SK-N-SH (cell line): ENCODE measurements around the gene SLC20A1. TPM values are rescaled to one million over a fixed set of nuclear protein-coding genes. Genes with fewer than 3 reads are reported as not detected.

Source experiments
- CTCF ChIA-PET: fragments of 300-600, 350-600 bp; formaldehyde crosslinking; extraction: SDS; loops from one replicate; lab custom pipeline; 2021; lab: Yijun Ruan, JAX
- POLR2A ChIA-PET: fragments of 350-600 bp; sonication (Branson Sonifier 250); formaldehyde crosslinking; extraction: SDS; loops from one replicate; lab custom pipeline; 2020; ENCODE audit warnings: antibody characterized with exemption, inconsistent platforms; lab: Yijun Ruan, JAX
- DNase-seq: peaks from one replicate; pipeline ENCODE4 v3.0.0; 2012
- H2AFZ ChIP-seq: fragments of 200-600 bp; sonication (generic); 2 replicates; pipeline ENCODE4 v1.8.1; 2016; ENCODE audit warnings: antibody characterized with exemption, mild to moderate bottlenecking, low read depth
- H3F3A ChIP-seq: fragments of 200-600 bp; sonication (generic); replicated peaks from 2 replicates; pipeline ENCODE3; 2016; ENCODE audit warnings: antibody characterized with exemption, mild to moderate bottlenecking; ENCODE audit not compliant: insufficient read depth
- H3K27ac ChIP-seq, 2 experiments: fragments of 200-500 bp in 1 of 2; fragments of 200-600 bp in 1 of 2; sonication (Bioruptor generic) in 1 of 2; sonication (generic), shearing (Covaris generic) in 1 of 2; 2 replicates each; pipeline versions ENCODE4 v1.5.1 to v1.6.1; 2014 to 2016; ENCODE audit warnings: low read depth in 2 of 2, inconsistent platforms in 1 of 2, low read length in 1 of 2, mild to moderate bottlenecking in 1 of 2, mixed read lengths in 1 of 2
- H3K27me3 ChIP-seq: fragments of 200-600 bp; sonication (generic), shearing (Covaris generic); 2 replicates; pipeline ENCODE4 v1.6.1; 2016; ENCODE audit warnings: mixed run types; ENCODE audit not compliant: insufficient read depth
- H3K36me3 ChIP-seq, 2 experiments: fragments of 200-500 bp in 1 of 2; fragments of 200-600 bp in 1 of 2; sonication (Bioruptor generic) in 1 of 2; sonication (generic) in 1 of 2; replicated peaks in 1 of 2; 2 replicates each; pipeline versions ENCODE3 to v1.5.1; 2014 to 2016; ENCODE audit warnings: low read length in 1 of 2, mild to moderate bottlenecking in 1 of 2; ENCODE audit not compliant: insufficient read depth in 2 of 2, control insufficient read depth in 1 of 2
- H3K4me1 ChIP-seq, 2 experiments: fragments of 200-500 bp in 1 of 2; fragments of 200-600 bp in 1 of 2; sonication (Bioruptor generic) in 1 of 2; sonication (generic), shearing (Covaris generic) in 1 of 2; 2 replicates each; pipeline versions ENCODE4 v1.5.1 to v1.6.1; 2014 to 2016; ENCODE audit warnings: low read depth in 1 of 2, low read length in 1 of 2, mixed run types in 1 of 2; ENCODE audit not compliant: insufficient read depth in 2 of 2, control insufficient read depth in 1 of 2
- H3K4me2 ChIP-seq: fragments of 200-600 bp; sonication (generic), shearing (Covaris generic); 2 replicates; pipeline ENCODE4 v1.6.1; 2017; ENCODE audit warnings: mixed run types
- H3K4me3 ChIP-seq, 2 experiments: fragments of 200-500 bp in 1 of 2; fragments of 200-600 bp in 1 of 2; sonication (Bioruptor generic) in 1 of 2; sonication (generic), shearing (Covaris generic) in 1 of 2; 2 replicates each; pipeline versions ENCODE4 v1.5.1 to v1.8.1; 2014 to 2016; ENCODE audit warnings: low read depth in 2 of 2, inconsistent platforms in 1 of 2, low read length in 1 of 2, mild to moderate bottlenecking in 1 of 2, mixed read lengths in 1 of 2, moderate library complexity in 1 of 2
- H3K79me2 ChIP-seq: fragments of 200-600 bp; sonication (generic); 2 replicates; pipeline ENCODE4 v1.8.1; 2017; ENCODE audit warnings: mild to moderate bottlenecking; ENCODE audit not compliant: insufficient read depth
- H3K9ac ChIP-seq: fragments of 200-600 bp; sonication (generic); 2 replicates; pipeline ENCODE4 v1.6.1; 2017; ENCODE audit warnings: mixed run types
- H3K9me2 ChIP-seq: fragments of 200-600 bp; sonication (generic); 2 replicates; pipeline ENCODE4 v1.6.1; 2017; ENCODE audit warnings: mixed run types
- H3K9me3 ChIP-seq: fragments of 200-600 bp; sonication (generic); 2 replicates; pipeline ENCODE4 v1.6.1; 2017; ENCODE audit warnings: mixed run types, mild to moderate bottlenecking, moderate library complexity
- H4K20me1 ChIP-seq: fragments of 200-600 bp; sonication (generic); 2 replicates; pipeline ENCODE4 v1.6.1; 2017; ENCODE audit warnings: mild to moderate bottlenecking, mixed run types; ENCODE audit not compliant: insufficient read depth
- EP300 ChIP-seq, 2 experiments: IDR thresholded peaks; 2 replicates each; pipeline versions ENCODE4 v1.4.0 to v1.6.1; 2012; ENCODE audit warnings: borderline replicate concordance in 1 of 2, low read depth in 1 of 2, low read length in 1 of 2
- EZH2phosphoT487 ChIP-seq: fragments of 200-600 bp; sonication (generic); IDR thresholded peaks from 2 replicates; pipeline ENCODE4 v1.6.1; 2017; ENCODE audit warnings: low read depth, mixed run types, mild to moderate bottlenecking, antibody characterized with exemption, moderate library complexity, borderline replicate concordance
- FOSL2 ChIP-seq: IDR thresholded peaks from 2 replicates; pipeline ENCODE4 v1.4.0; 2012; ENCODE audit warnings: low read depth, mild to moderate bottlenecking, moderate library complexity, borderline replicate concordance
- FOXJ3 ChIP-seq: sonication (generic); formaldehyde crosslinking; IDR thresholded peaks from 2 replicates; pipeline ENCODE4 v1.5.1; 2020; ENCODE audit warnings: mild to moderate bottlenecking, missing genetic modification reagents
- MXI1 ChIP-seq: IDR thresholded peaks from 2 replicates; pipeline ENCODE4 v1.6.1; 2012; ENCODE audit warnings: mild to moderate bottlenecking, low read depth, low read length, improper control_type of control experiment
- NRF1 ChIP-seq: IDR thresholded peaks from 2 replicates; pipeline ENCODE4 v1.6.1; 2012; ENCODE audit warnings: low read depth, mild to moderate bottlenecking, low read length
- PBX3 ChIP-seq: IDR thresholded peaks from 2 replicates; pipeline ENCODE4; 2012
- POLR2AphosphoS5 ChIP-seq: IDR thresholded peaks from 2 replicates; pipeline ENCODE4 v1.6.1; 2012; ENCODE audit warnings: low read depth, low read length
- RAD21 ChIP-seq: IDR thresholded peaks from 2 replicates; pipeline ENCODE4 v1.6.1; 2012; ENCODE audit warnings: mild to moderate bottlenecking, low read length
- REST ChIP-seq: IDR thresholded peaks from 2 replicates; pipeline ENCODE4 v1.6.1; 2012; ENCODE audit warnings: mild to moderate bottlenecking, low read depth, low read length, moderate library complexity
- TAF1 ChIP-seq: IDR thresholded peaks from 2 replicates; pipeline ENCODE4 v1.6.1; 2012; ENCODE audit warnings: low read depth, mild to moderate bottlenecking, low read length, moderate library complexity, borderline replicate concordance
- USF1 ChIP-seq: IDR thresholded peaks from 2 replicates; pipeline ENCODE4 v1.4.0; 2012; ENCODE audit warnings: low read depth, borderline replicate concordance
- WGBS: methylation state at CpG from one replicate; pipeline ENCODE4 v1.1.6; 2017; ENCODE audit warnings: low lambda C conversion rate; 5-methylcytosine and 5-hydroxymethylcytosine counted together
- polyA plus RNA-seq, 3 experiments: library from polyadenylated mRNA; depleted of rRNA; stranded (reverse); fragments of >200 nt; gene quantifications; 2 replicates each; pipeline ENCODE4 v1.2.3, GENCODE V29; 2012

Gene SLC20A1
- polyA plus RNA-seq, 1 of the 3 experiments (the other 2 are of a cell fraction) = 56.3 TPM

- CTCF ChIA-PET = interaction anchor here (1.2 to 1.4 kb wide), 2 partner anchors 33 to 47 kb away, joined by 3 read pairs; no protein-coding TSS in a partner anchor
- Histone ChIP-seq H4K20me1 (no peaks in the 10 kb centered on the region), H3K4me2 (no peak overlapping the region), H3K79me2 (no peaks in the 10 kb centered on the region), H3K9ac (no peak overlapping the region), H3F3A (peaks cover 8% of the 10 kb centered on the region), H3K9me3 (no peaks in the 10 kb centered on the region), H3K27me3 (no peaks in the 10 kb centered on the region), H3K27ac (no peak overlapping the region), H3K4me3 (no peak overlapping the region), H3K4me1 (peaks cover 5 to 21% of the 10 kb centered on the region in 2 experiments; a peak in 3 of 4 replicates), H3K9me2 (no peaks in the 10 kb centered on the region), H3K36me3 (no peaks in the 10 kb centered on the region), H2AFZ (no peak overlapping the region)
- TF ChIP-seq USF1 (no peak), FOSL2 (no peak)
- POLR2A ChIA-PET = no interaction called here
- WGBS = 92% methylated on average over 11 of the region's 12 CpGs
- no peak for DNase-seq
These were observed 48.4 kb downstream of the SLC20A1 start for GRCh38 chr2:112694182-112694581.

- Histone ChIP-seq H3K9me2 (no peaks in the 10 kb centered on the region), H2AFZ (no peak overlapping the region), H3K4me3 (no peak overlapping the region), H3K27me3 (no peaks in the 10 kb centered on the region), H3K79me2 (no peaks in the 10 kb centered on the region), H3F3A (peaks cover 4% of the 10 kb centered on the region), H4K20me1 (no peaks in the 10 kb centered on the region), H3K36me3 (no peaks in the 10 kb centered on the region), H3K9ac (no peak overlapping the region), H3K4me1 (no peaks in the 10 kb centered on the region), H3K27ac (no peak overlapping the region), H3K4me2 (no peak overlapping the region), H3K9me3 (no peaks in the 10 kb centered on the region)
- no peak for DNase-seq
- TF ChIP-seq FOSL2 (no peak), RAD21 (no peak), EZH2phosphoT487 (no peak), NRF1 (no peak), FOXJ3 (CRISPR knock-in tag) (no peak), REST (no peak), EP300 (IDR thresholded peaks at IDR 0.05; ENCODE audit: borderline replicate concordance in 1 of 2, low read depth in 1 of 2, low read length in 1 of 2) (no peak), PBX3 (no peak), USF1 (no peak), POLR2AphosphoS5 (no peak), MXI1 (no peak), TAF1 (no peak)
- ChIA-PET POLR2A (no interaction called here), CTCF (interaction anchor here (0.6 to 2.2 kb wide), 7 partner anchors 8 to 99 kb away, joined by 3 to 9 read pairs (median 4); no protein-coding TSS in a partner anchor)
- 80% methylated on average over 3 of the region's 3 CpGs for WGBS
These were observed 53.2 kb downstream of the SLC20A1 start for GRCh38 chr2:112698834-112699515.
